Activated CD8-positive, alpha-beta memory T cell treated with anti-CD3 and anti-CD28 coated beads, Interleukin-2, amount 50 U/mL, for 1 hour (primary cell): Measurements from ENCODE around the gene MEMO1.
"Not testable (repeated sequence)": the region's sequence is repeated elsewhere in the genome, so short reads cannot be mapped to it uniquely, and the experiment has no call there.

Source experiments
- DNase-seq: peaks from one replicate; pipeline ENCODE4 v3.0.0-alpha.2; 2020; ENCODE audit errors: extremely low read depth

MEMO1 gene

DNA sequence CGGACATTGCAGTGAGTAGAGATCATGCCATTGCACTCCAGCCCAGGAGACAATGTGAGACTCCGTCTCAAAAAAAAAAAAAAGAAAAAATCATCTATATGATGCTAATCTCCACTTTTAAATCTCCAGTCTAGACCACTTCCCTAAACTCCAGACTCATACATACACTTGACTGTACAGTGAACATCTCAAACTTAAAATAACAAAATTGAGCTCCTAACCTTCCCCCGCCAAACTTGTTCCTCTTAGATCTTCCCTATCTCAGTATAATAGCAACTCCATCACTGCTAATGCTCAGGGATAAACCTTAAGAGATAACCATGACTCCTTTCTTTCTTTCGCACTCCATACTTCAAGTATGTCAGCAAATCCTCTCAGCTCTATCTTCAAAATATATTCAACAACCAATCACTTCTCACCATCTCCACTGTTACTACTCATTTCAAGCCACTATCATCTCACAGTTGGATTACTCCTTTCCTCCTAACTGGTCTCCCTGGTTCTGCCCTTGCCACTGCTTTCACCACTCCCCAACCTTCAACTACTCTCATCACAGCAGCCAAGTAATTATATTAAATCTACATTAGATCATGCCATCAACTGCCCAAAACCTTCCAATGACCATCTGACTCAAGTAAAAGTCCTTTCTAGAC is 12.0 kb downstream of the MEMO1 start:
- no peak for DNase-seq

DNA sequence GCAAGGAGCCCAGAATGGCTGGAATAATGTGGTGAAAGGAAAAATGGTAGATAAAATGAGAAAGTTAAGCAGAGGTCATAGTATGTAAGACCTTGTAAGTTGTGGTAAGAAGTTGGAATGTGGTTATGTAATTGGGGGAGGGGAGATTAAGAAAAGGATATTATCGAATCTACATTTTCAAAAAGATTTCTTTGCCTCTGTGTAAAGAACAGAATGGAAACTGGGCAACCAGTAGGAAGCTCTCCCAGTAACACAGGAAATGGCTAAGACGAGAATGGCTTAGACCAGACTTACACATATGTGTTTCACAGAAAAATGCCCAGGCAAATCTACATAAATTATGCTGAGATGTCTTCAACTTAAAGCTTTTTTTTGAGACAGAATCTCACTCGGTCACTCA is 13.2 kb downstream of the MEMO1 start:
- no peak for DNase-seq

DNA sequence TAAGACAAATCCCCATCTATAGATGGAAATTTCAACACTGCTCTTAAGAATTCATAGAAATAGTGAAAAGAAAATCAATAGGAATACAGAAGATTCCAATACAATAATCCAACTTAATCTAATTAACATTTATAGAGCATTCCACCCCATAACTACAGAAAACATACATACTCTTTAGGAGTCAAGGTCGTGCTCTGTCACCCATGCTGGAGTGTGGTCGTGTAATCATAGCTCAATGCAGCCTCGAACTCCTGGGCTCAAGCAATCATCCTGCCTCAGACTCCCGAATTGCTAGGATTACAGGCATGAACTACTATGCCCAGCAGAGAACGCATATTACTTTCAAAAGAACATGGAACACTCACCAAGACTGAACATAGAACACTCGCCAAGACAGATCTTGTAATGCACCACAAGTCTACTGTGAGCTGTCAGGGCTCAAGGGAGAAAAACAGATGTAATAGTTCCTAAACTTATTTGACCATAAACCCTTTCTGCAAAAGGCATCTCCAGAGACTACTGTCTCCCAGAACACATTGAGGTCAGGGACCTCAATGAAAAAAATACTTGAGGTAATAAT is 14.1 kb downstream of the MEMO1 start:
- DNase-seq = no peak

DNA sequence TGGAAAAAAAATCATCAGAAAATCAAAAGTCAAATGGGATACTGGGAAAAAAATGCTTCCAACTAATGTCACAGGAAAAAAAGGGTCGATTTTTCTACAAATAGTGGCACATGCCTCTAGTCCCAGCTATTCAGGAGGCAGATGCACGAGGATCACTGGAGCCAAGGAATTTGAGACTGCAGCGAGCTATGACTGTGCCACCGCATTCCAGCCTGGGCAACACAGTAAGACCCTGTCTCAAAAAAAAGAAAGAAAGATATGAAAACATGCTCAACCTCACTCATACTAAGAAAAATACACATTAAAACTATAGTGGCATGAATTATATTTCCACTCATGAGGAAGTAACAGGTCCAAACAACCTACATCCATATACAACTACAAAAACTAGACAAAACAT is 17.9 kb downstream of the MEMO1 start:
- DNase-seq = no peak

DNA sequence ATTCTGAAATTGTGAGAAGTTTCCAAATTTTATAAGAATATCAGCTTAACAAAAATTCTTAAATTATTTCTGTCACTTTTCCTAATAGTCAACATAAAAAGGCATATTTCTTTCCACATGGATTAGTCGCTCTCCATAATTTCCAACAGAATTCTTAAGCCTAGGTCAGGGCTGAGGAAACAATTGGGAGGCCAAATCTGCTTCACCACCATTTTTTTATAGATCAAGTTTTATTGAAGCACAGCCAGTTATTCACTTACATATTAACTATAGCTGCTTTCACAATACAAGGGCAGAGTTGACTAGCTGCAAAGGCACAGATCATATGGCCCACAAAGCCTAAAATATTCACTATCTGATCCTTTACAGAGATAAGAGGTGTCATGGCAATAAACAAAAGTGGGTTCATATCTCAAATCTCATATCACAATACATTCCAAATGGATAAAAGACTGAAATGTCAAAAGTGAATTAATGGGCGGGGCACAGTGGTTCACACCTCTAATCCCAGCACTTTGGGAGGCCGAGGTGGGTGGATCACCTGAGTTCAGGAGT is 18.7 kb downstream of the MEMO1 start:
- no peak for DNase-seq

DNA sequence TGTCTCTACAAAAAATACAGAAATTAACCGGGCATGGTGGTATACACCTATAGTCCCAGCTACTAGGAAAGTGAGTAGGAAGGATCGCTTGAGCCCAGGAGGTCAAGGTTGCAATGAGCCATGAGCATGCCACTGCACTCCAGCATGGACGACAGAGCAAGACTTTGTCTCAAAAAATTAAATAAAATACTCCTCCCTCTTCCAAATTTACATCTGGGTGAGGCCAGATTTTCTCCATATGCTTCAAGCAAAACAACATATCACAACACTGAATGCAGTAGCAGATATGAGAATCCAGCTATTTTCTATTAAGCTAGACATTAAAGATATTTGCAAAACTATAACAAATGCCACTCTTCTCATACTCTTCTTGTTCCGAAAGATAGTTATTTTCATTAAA is 20.9 kb downstream of the MEMO1 start:
- no peak for DNase-seq

DNA sequence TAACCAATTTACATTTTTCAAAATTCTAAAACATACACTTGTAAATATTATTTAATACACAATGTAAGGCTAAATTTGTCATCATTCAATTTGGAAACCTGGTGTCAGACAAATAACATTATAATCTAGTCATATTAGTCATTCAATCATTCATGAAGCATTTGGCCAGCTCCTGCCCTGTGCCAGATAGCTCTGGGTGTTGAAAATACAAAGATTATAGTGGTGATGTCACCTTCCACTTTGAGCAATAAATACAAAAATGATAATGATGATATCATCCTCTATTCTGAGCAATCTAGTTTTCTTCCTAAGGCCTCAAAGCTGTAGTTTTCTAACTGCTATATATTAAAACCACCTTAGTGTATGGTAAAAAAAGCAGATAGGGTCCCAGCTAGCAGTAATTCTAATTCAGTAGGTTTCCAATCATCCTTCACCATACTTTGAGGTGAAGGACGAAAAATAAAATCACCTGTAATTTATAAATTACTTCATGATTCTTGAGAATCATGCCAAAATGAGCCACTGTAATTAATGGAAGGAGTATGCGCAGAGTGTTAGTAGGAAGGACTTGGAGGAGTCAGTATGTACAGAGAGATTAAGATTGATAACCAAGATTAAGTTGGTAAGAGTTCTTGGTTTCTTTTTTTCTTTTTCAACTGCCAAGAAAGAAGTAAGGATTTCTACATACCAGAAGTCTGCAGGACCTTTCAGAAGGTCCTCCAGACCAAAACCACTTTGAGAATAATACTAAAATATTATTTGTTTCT is 23.2 kb downstream of the MEMO1 start:
- DNase-seq = no peak

DNA sequence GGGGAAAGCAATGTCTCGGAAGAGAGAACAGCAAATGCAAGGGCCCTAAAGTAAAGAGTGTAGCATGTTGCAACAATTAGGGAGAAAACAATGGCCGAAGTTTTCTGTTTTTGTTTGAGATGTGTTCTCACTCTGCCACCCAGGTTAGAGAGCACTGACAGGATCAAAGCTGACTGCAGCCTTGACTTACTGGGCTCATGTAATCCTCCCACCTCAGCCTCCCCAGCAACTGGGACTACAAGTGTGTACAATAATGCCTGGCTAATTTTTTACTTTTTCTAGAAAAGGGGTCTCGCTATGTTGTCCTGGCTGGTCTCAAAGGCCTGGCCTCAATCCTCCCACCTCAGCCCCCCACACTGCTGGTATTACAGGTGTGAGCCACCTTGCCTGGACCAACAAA is 23.9 kb downstream of the MEMO1 start:
- no peak for DNase-seq

DNA sequence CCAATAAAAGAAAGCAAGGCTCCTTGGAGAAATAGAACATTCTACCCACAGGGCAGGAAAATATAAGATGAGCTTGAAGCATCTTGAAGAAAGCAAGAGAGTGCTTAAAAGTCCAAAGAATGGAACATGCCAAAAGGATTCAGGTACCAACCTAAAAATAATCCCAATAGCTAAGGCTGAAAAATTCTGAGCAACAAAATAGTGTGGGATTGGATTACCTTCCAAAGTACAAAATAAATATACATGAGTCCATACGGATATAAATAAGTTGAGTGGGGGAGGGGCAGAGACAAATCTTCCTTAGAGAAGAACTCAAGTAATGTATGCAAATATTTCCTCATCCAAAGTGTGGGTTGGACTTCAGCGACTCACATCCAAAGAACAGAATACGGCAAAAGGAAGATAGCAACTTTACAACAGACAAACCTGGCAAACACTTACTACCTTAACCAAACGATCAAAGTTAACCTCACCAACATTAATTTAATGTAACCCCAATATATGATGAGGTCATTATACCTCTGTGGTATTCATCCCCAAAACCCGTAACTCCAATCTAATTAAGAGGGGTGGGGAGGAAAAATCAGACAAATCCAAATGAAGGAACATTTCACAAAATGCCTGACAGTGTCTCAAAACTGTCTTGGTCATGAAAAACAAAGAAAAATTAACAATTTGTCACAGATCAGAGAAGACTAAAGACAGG is 26.9 kb downstream of the MEMO1 start:
- no peak for DNase-seq

DNA sequence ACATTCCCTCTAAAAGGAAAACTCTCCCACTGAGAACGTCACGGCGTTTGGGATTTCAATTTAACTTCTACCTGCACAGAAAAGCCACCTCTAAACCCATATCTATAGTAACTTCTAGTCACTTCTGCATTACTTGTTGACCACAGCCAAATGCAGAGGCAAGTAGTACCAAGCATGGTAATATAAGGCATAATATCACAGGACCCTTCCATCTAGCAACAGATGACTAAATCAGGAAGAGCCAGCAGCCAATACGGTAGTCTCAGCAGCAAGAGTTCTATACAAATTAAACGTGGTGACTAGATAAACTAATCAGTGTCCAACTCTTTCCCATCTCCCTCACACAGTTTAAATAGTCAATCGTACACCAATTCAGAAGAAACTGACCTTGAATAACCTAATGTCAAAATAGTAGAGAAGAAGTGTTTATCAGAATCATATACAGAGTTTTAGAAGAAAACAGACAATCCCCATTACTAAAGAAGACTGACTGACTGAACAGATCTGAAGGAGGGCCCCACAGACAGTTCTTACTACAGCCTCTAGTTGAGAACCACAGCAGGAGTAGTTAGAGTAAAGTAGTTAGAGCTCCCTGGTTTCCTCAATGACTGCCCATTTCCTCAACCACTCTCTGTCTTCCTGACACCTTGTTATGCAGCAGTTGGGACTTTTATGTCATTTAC is 30.0 kb downstream of the MEMO1 start:
- no peak for DNase-seq

DNA sequence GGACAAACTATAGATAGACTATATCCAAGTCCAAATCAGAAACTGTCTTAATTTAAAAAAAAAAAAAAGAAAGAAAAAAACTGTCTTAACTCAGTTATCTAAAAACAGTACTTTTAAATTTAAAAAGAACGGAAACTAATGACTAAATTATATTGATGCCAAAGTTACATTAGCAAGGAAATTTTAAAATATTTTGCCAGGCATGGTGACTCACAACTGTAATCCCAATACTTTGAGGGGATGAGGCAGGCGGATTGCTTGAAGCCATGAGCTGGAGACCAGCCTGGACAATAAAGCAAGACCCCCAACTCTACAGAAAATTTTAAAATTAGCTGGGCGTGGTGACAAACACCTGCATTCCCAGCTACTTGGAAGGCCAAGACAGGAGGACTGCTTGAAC is 30.9 kb downstream of the MEMO1 start:
- no peak for DNase-seq

DNA sequence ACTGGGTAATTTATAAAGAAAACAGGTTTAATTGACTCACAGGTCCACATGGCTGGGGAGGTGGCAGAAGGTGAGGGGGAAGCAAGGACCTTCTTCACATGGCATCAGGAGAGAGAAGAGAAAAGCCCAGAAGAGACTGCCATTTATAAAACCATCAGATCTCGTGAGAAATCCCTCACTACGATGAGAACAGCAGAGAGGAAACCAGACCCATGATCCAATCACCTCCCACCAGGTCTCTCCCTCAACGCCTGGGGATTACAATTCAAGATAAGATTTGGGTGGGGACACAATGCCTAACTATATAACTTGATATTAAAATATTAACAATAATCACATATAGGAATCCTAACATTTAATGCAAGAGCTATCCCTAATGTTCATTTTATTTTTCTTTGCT is 31.8 kb downstream of the MEMO1 start:
- DNase-seq = no peak

DNA sequence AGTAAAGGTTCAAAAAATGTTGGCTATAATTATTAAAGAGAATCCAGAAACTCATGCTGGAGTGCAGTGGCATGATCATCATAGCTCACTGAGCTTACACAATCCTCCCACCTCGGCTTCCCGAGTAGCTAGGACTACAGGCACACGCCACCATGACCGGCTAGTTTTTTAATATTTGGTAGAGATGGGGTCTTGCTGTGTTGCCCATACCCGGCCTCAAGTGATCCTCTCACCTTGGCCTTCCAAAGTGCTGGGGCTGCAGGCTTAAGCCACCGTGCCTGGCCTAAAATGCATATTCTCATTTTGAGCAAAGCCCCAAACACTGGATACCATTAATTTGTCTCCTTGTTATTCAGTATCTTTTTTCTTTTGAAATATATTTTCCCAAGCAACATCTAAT is 32.4 kb downstream of the MEMO1 start:
- no peak for DNase-seq

DNA sequence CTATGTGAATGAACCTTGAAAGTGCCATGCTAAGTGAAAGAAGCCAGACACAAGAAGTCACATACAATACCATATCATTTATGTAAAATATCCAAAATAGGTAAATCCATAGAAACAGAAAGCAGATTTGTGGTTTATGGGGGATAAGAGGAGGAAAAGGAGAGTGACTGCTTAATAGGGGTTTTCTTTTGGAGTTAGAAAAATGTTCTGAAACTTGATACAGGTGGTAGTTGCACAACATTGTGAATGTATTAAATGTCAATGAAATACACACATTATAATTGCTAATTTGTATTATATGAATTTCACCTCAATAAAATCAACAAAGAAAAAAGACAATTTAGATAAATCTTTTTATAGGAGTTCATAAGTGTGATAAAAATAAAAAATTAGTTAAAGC is 37.1 kb downstream of the MEMO1 start:
- no peak for DNase-seq

DNA sequence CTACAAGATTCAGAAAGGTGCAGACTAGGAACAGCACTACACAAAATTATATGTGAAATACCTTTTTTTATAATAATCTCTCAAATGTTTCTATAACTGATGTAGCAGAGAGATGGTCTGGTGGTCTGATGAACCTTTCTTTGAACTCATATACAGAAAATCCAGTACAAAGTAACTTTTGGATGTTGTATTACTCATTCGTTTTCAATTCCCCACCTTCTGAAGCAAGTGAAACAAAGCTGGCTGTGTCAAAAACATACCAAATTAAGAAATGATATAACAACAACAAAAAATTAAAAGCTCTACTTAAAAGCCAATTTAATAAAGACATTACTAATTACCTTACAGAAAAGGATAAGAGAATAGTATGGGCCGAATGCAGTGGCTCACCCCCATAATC is 38.7 kb downstream of the MEMO1 start:
- no peak for DNase-seq

DNA sequence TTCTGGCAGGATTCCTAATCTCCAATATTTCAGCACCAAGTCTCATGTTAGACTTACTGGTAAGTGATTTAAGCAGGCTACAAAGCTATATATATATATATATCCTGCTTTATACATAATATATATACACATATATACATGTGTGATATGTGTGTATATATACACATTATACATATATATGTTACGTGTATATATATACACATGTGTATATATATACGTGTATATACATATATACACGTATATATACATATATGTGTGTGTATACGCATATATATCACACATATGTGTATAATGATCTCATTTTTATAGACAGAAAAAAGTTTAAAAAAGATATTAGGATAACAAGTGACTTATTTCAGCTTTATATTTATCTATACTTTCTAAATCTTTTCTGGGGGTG is 41.6 kb downstream of the MEMO1 start:
- no peak for DNase-seq

DNA sequence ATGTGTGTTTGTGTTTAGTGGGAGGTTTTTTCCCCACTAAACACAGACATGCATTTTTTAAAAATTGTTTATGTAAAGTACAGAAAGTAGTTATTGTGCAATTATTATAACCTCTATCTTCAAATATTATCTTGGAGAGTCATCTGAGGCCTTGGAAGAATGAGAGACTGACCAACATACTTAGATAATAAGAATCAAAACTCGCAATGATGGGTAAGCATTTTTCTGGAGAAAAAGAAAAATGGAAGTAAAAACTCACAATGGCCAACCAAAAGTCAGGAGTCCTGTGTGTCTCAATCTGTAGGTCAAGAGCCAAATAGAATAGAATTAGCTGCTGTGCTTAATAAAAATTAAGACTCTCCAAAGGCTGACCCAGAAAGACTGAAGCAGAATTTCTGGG is 43.0 kb downstream of the MEMO1 start:
- no peak for DNase-seq

DNA sequence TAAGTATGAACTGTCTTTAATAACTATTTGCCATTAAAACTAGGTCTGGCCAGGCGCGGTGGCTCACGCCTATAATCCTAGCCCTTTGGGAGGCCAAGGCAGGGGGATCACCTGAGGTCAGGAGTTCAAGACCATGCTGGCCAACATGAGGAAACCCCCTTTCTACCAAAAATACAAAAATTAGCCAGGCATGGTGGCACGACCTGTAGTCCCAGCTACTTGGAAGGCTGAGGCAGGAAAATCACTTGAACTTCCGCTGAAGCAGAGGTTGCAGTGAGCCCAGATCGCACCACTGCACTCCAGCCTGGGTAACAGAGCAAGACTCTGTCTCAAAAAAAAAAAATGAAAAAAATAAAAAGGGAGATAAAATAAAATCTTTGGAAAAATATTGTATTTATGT is 44.4 kb downstream of the MEMO1 start:
- DNase-seq = not testable (repeated sequence)

DNA sequence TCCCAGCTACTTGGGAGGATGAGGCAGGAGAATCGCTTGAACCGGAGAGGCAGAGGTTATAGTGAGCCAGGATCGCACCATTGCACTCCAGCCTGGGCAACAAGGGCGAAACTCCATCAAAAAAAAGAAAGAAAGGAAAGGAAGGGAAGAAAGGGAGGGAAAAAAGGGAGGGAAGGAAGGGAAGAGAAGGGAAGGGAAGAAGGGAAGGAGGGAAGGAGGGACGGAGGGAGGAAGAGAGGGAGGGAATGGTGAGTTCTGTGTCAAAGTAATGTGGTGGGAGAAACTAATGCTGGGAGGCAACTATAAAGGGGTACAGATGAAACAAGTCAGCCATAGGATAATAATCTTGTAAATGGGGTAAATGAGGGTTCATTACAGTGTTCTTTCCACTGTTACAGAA is 45.7 kb downstream of the MEMO1 start:
- no peak for DNase-seq

DNA sequence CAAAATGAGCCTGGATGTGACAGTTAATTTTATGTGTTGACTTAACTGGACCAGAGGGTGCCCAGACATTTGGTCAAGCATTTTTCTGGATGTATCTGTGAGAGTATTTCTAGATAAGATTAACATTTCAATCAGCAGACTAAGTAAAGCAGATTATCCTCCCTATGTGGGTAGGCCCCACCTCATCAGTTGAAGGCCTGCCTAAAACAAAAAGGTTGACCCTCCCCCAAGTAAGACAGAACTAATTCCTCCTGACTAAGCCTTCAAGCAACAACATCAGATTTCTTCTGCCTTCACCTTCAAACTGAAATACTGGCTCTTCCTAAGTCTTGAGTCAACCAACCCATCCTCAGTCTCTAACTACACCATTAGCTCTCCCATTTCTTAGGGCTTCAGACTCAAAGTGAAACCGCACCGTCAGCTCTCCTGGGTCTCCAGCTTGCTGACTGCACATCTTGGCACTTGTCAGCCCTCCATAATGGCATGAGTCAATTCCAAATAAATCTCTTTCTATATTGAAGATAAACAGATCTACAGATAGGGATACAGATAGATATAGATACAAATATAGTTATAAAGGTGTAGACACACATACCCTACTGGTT is 47.9 kb downstream of the MEMO1 start:
- DNase-seq = no peak

DNA sequence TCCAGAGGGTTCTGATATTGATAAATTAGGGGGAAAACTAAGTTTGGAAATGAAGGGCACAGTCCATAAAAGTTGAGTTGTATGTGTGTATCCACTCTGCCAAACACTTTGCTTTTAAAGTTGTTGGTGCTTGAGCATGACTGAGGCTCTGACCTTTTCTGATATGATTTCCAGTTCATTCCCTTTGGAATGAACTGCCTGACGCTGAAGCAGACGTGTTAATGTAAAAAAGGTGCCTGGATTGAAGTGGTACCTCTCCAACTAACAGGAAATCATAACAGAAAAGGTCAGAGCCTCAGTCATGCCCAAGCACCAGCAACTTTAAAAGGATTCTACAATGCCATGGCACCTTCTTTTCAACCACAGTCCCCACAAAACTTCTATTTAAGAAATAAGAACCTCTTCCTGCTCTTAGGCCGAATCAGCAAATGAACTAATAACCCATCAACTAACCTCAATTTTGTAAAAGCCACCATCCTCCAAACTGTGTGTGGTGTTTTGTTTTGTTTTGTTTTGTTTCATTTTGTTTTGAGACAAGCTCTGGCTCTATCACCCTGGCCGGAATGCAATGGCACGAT is 52.6 kb downstream of the MEMO1 start:
- no peak for DNase-seq
